HepG2 (cell line): ENCODE results near the gene IKZF4. TPM values are rescaled to one million over a fixed set of nuclear protein-coding genes. Genes with fewer than 3 reads are reported as not detected.

Experiments used
- CREM ChIP-seq, 2 experiments: sonication (generic) in 1 of 2; formaldehyde crosslinking in 1 of 2; IDR thresholded peaks; 2 replicates each; pipeline versions ENCODE4 v1.4.0 to v1.6.1; 2016 to 2020; ENCODE audit warnings: antibody characterized with exemption in 1 of 2, mild to moderate bottlenecking in 1 of 2, missing genetic modification reagents in 1 of 2
- MEIS2 ChIP-seq: sonication (generic); formaldehyde crosslinking; IDR thresholded peaks from 2 replicates; pipeline ENCODE4 v1.9.0; 2021; ENCODE audit warnings: mild to moderate bottlenecking, missing genetic modification reagents
- NR2F1 ChIP-seq, 2 experiments: fragments of 450-650 bp in 1 of 2; formaldehyde crosslinking in 1 of 2; IDR thresholded peaks; 2 replicates each; pipeline versions ENCODE4 v1.5.0 to v1.6.1; 2016 to 2020; ENCODE audit warnings: mild to moderate bottlenecking in 1 of 2, missing compliant biosample characterization in 1 of 2, missing genetic modification reagents in 1 of 2, moderate library complexity in 1 of 2
- RFX3 ChIP-seq: IDR thresholded peaks from 2 replicates; pipeline ENCODE4 v1.6.1; 2016; ENCODE audit warnings: missing biosample characterization, missing genetic modification reagents
- SIN3A ChIP-seq: IDR thresholded peaks from 2 replicates; pipeline ENCODE4 v1.6.1; 2011; ENCODE audit warnings: low read depth, mild to moderate bottlenecking, control low read depth, low read length, borderline replicate concordance
- TEAD3 ChIP-seq: optimal IDR thresholded peaks from 2 replicates; pipeline ENCODE3; 2016; ENCODE audit warnings: borderline replicate concordance
- ZKSCAN5 ChIP-seq: sonication (generic); formaldehyde crosslinking; IDR thresholded peaks from 2 replicates; pipeline ENCODE4 v1.5.1; 2020; ENCODE audit warnings: mild to moderate bottlenecking, missing genetic modification reagents
- ZNF225 ChIP-seq: sonication (generic); formaldehyde crosslinking; IDR thresholded peaks from 2 replicates; pipeline ENCODE4 v1.4.0; 2020; ENCODE audit warnings: mild to moderate bottlenecking, missing genetic modification reagents
- ZNF510 ChIP-seq: sonication (generic); formaldehyde crosslinking; IDR thresholded peaks from 2 replicates; pipeline ENCODE4 v1.4.0; 2020; ENCODE audit warnings: low read depth, mild to moderate bottlenecking, missing genetic modification reagents
- ZNF713 ChIP-seq: sonication (generic); formaldehyde crosslinking; IDR thresholded peaks from 2 replicates; pipeline ENCODE4 v1.4.0; 2020; ENCODE audit warnings: mild to moderate bottlenecking, missing genetic modification reagents
- ZNF780A ChIP-seq: sonication (generic); formaldehyde crosslinking; IDR thresholded peaks from 2 replicates; pipeline ENCODE4 v1.8.0; 2022; ENCODE audit warnings: mild to moderate bottlenecking, missing genetic modification reagents, moderate library complexity
- ZSCAN29 ChIP-seq: sonication (generic); formaldehyde crosslinking; conservative IDR thresholded peaks from 2 replicates; pipeline ENCODE4 v1.4.0; 2020; ENCODE audit warnings: mild to moderate bottlenecking, missing genetic modification reagents
- polyA plus RNA-seq, 8 experiments: library from polyadenylated mRNA; depleted of rRNA in 3 of 8; stranded (reverse) in 7 of 8; unstranded in 1 of 8; fragments of >200 nt; fragmentation: Illumina TruSeq in 4 of 8; extraction: Trizol in 4 of 8; gene quantifications; 2 replicates each; pipeline versions ENCODE4 v1.2.1 to v1.2.3, GENCODE V29; 2011 to 2016; ENCODE audit warnings: low read depth in 4 of 8, missing spikeins in 1 of 8, mixed read lengths in 1 of 8; ENCODE audit not compliant: insufficient read depth in 1 of 8
- total RNA-seq, 5 experiments: library from RNA; depleted of rRNA; stranded (reverse); fragments of >200 nt; fragmentation: Illumina TruSeq; extraction: Trizol; gene quantifications; 2 replicates each; pipeline ENCODE4 v1.2.3, GENCODE V29; 2016; ENCODE audit warnings: low read depth in 1 of 5
- TF ChIP-seq, protein P1 (sequence below): sonication (generic); formaldehyde crosslinking; IDR thresholded peaks from 2 replicates; pipeline ENCODE4 v1.4.0; 2020; ENCODE audit warnings: missing genetic modification reagents
- TF ChIP-seq, protein P2 (sequence below): sonication (generic); formaldehyde crosslinking; IDR thresholded peaks from 2 replicates; pipeline ENCODE4 v1.4.0; 2020; ENCODE audit warnings: mild to moderate bottlenecking, low read depth, missing genetic modification reagents
- TF ChIP-seq, protein P3 (sequence below): IDR thresholded peaks from 2 replicates; pipeline ENCODE4 v1.6.1; 2012; ENCODE audit warnings: low read depth, low read length, improper control_type of control experiment
- TF ChIP-seq, protein P4 (sequence below): sonication (generic); formaldehyde crosslinking; IDR thresholded peaks from 2 replicates; pipeline ENCODE4 v1.8.1; 2023; ENCODE audit warnings: mild to moderate bottlenecking, missing genetic modification reagents, borderline replicate concordance
- TF ChIP-seq, protein P5 (sequence below): sonication (generic); formaldehyde crosslinking; IDR thresholded peaks from 2 replicates; pipeline ENCODE4 v1.4.0; 2020; ENCODE audit warnings: missing genetic modification reagents
- TF ChIP-seq, protein P6 (sequence below): sonication (generic); formaldehyde crosslinking; conservative IDR thresholded peaks from 2 replicates; pipeline ENCODE4 v1.5.0; 2020; ENCODE audit warnings: missing genetic modification reagents

The IKZF4 gene
- total and polyA plus RNA-seq, 2 of the 13 experiments (the other 11 are each of a cell fraction or from before 2014, with no cell fraction given): 0.58 to 2.2 TPM

DNA sequence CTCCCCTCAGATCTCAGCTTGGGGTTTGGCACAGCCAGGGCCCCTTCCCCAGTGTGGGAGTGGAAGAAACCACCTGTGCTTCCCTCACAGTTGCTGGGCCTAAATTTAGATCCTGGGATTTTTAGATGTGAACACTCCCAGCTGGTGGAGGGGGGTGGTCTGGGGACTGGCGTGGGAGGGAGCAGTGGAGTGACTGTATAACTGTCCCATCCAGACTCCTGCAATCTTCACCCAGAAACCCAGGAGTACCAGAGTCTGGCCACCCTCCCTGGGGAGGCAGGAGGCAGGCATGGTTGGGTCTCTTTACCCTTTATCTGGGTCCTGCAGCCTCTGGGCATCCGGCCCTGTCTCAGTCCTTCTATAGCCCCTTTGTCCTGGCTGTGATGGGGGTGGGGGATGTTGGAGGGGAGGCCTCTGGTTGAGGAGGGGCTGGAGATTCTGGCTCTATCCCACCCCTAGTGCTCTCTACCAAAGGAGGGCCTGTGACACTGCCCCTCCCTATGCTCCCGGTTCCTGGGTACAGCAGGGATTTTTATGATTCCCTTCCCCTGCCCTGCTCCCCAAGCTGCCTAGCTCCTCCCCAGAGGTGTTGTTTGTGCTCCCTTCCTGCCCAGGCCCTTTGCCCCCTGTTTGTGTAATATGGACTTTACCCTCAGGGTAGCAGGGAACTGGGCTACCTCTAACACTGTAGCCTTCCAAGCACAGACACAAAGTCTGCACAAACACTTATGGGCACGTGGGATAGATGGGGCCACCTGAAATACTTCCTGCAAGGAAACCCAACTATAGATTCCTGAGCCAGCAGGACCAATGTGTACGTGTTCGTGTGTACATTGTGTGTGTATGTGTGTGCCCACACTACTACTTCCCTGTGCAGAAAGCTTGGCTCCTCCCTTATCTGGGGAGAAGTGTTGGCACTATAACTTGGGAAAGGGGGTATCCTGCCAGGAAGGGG is 60.8 kb downstream of the IKZF4 start (continued):
- TF ChIP-seq, protein P1, sequence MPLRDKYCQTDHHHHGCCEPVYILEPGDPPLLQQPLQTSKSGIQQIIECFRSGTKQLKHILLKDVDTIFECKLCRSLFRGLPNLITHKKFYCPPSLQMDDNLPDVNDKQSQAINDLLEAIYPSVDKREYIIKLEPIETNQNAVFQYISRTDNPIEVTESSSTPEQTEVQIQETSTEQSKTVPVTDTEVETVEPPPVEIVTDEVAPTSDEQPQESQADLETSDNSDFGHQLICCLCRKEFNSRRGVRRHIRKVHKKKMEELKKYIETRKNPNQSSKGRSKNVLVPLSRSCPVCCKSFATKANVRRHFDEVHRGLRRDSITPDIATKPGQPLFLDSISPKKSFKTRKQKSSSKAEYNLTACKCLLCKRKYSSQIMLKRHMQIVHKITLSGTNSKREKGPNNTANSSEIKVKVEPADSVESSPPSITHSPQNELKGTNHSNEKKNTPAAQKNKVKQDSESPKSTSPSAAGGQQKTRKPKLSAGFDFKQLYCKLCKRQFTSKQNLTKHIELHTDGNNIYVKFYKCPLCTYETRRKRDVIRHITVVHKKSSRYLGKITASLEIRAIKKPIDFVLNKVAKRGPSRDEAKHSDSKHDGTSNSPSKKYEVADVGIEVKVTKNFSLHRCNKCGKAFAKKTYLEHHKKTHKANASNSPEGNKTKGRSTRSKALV: peak; percentile 53; the same call in 1 of the 2 replicates
- TF ChIP-seq ZNF713 (CRISPR knock-in tag) (no peak; the same call in 1 of the 2 replicates), CREM (IDR thresholded peaks at IDR 0.05) (peak; percentile 93), CREM (CRISPR knock-in tag; IDR thresholded peaks at IDR 0.05) (no peak), RFX3 (0 out of 2 replicates have a peak, but pooled peaks have one; percentile 22), NR2F1 (CRISPR knock-in tag; IDR thresholded peaks at IDR 0.05) (peak; percentile 90 to 96), TEAD3 (CRISPR knock-in tag) (peak; percentile 91), ZNF225 (CRISPR knock-in tag) (peak; percentile 89; the same call in 1 of the 2 replicates), ZNF510 (CRISPR knock-in tag) (peak; percentile 73; the same call in 1 of the 2 replicates), ZNF780A (CRISPR knock-in tag) (peak; percentile 87; the same call in 1 of the 2 replicates), ZSCAN29 (peak; percentile 96), MEIS2 (CRISPR knock-in tag) (peak; percentile 65; the same call in 1 of the 2 replicates), SIN3A (peak; percentile 55; the same call in 1 of the 2 replicates), ZKSCAN5 (peak; percentile 34; the same call in 1 of the 2 replicates)
- TF ChIP-seq, protein P2, sequence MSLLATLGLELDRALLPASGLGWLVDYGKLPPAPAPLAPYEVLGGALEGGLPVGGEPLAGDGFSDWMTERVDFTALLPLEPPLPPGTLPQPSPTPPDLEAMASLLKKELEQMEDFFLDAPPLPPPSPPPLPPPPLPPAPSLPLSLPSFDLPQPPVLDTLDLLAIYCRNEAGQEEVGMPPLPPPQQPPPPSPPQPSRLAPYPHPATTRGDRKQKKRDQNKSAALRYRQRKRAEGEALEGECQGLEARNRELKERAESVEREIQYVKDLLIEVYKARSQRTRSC: 0 out of 2 replicates have a peak, but pooled peaks have one; percentile 87
- TF ChIP-seq, protein P3, sequence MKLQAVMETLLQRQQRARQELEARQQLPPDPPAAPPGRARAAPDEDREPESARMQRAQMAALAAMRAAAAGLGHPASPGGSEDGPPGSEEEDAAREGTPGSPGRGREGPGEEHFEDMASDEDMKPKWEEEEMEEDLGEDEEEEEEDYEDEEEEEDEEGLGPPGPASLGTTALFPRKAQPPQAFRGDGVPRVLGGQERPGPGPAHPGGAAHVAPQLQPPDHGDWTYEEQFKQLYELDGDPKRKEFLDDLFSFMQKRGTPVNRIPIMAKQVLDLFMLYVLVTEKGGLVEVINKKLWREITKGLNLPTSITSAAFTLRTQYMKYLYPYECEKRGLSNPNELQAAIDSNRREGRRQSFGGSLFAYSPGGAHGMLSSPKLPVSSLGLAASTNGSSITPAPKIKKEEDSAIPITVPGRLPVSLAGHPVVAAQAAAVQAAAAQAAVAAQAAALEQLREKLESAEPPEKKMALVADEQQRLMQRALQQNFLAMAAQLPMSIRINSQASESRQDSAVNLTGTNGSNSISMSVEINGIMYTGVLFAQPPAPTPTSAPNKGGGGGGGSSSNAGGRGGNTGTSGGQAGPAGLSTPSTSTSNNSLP: peak; percentile 22; the same call in 1 of the 2 replicates
- TF ChIP-seq, protein P4, sequence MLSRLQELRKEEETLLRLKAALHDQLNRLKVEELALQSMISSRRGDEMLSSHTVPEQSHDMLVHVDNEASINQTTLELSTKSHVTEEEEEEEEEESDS: peak; percentile 64; the same call in 1 of the 2 replicates
- TF ChIP-seq, protein P5, sequence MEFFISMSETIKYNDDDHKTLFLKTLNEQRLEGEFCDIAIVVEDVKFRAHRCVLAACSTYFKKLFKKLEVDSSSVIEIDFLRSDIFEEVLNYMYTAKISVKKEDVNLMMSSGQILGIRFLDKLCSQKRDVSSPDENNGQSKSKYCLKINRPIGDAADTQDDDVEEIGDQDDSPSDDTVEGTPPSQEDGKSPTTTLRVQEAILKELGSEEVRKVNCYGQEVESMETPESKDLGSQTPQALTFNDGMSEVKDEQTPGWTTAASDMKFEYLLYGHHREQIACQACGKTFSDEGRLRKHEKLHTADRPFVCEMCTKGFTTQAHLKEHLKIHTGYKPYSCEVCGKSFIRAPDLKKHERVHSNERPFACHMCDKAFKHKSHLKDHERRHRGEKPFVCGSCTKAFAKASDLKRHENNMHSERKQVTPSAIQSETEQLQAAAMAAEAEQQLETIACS (CRISPR knock-in tag): no peak
- TF ChIP-seq, protein P6, sequence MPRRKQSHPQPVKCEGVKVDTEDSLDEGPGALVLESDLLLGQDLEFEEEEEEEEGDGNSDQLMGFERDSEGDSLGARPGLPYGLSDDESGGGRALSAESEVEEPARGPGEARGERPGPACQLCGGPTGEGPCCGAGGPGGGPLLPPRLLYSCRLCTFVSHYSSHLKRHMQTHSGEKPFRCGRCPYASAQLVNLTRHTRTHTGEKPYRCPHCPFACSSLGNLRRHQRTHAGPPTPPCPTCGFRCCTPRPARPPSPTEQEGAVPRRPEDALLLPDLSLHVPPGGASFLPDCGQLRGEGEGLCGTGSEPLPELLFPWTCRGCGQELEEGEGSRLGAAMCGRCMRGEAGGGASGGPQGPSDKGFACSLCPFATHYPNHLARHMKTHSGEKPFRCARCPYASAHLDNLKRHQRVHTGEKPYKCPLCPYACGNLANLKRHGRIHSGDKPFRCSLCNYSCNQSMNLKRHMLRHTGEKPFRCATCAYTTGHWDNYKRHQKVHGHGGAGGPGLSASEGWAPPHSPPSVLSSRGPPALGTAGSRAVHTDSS: no peak
